GM18511 (cell line): Measurements from ENCODE around the gene C11orf86.

Experiments
- ATAC-seq: cut with Tn5 transposase; IDR thresholded peaks from one replicate; pipeline ENCODE4 v1.9.1; 2021; ENCODE audit warnings: mild to moderate bottlenecking, moderate library complexity; ENCODE audit not compliant: unreplicated experiment

C11orf86 gene

DNA sequence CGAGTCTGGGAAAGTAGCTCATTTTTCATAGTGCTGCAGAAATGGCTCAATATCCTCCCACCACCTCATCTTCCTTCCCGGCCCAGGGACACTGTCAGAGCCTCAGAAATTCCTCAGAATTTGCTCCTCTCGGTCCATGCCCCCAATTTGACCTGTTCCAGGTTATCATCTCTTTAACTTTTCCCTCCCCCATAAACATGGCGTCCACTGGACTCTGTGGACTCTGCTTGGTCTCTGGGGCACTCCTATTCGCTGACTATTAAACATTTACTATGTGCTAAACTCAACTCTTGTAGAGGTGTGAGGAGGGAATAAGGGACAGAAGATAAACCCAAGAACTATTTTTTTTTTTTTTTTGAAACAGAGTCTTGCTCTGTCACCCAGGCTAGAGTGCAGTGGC, 8.8 kb upstream of the C11orf86 start:
- ATAC-seq: no peak

DNA sequence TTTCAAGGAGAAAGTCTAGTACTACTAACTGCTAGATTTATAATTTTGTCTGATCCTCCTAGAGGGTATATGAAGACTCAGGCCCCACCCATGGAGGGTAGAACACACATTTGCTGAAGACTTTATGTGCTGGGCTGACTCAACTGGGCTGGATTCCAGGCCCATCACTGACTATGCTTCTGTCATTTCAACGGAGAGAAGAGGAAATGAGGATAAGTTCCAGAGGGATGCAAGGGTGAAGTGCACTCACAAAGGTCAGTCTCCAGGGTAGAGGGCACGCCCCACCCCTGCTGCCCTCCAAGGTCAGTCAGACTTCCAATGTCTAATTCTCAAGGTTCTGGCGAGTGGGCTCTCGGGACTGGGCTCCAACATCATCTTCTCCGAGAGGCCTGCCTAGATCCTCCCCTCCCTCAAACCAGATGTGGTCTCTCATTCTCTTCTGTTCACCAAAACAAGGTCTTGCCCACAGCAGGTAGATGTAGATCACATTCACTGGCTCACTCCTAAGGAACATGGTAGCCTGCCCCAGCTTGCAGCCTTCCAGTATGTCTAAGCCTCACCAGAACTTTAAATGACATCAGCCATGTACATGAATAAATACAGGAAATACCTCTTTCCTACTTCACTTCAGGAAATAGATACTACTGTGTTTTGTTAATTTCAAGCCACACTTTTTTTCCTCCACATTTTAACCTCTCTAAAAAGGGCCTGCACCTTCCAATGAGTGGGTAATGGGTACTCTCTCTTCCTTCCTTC, 7.3 kb upstream of the C11orf86 start:
- ATAC-seq: no peak

- no peak for ATAC-seq
Observed at GRCh38 chr11:66969584-66970225, 5.4 kb upstream of the C11orf86 start.

DNA sequence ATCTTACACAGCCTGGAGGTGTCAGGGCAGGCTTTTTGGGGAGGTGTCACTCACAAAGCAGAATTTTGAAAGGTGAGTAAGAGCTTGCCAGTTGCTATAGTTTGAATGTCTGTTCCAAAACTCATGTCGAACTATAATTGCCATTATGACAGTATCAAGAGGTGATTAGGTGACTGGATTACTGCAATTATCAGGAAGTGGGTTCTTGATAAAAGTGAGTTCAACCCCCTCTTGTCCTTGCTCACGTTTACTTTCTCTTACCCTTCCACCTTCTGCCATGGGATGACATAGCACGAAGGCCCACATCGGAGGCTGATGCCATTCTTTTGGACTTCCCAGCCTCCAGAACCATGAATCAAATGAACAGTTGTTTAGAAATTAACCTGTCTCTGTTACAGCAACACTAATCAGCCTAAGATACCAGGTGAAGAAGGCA, 4.7 kb upstream of the C11orf86 start:
- no peak for ATAC-seq

- no peak for ATAC-seq
Observed at GRCh38 chr11:66970807-66971442, 4.2 kb upstream of the C11orf86 start.

GRCh38 chr11:66971488-66971887, 3.6 kb upstream of the C11orf86 start:
- no peak for ATAC-seq

- ATAC-seq: no peak
Observed at GRCh38 chr11:66973956-66974580, 1.0 kb upstream of the C11orf86 start.

DNA sequence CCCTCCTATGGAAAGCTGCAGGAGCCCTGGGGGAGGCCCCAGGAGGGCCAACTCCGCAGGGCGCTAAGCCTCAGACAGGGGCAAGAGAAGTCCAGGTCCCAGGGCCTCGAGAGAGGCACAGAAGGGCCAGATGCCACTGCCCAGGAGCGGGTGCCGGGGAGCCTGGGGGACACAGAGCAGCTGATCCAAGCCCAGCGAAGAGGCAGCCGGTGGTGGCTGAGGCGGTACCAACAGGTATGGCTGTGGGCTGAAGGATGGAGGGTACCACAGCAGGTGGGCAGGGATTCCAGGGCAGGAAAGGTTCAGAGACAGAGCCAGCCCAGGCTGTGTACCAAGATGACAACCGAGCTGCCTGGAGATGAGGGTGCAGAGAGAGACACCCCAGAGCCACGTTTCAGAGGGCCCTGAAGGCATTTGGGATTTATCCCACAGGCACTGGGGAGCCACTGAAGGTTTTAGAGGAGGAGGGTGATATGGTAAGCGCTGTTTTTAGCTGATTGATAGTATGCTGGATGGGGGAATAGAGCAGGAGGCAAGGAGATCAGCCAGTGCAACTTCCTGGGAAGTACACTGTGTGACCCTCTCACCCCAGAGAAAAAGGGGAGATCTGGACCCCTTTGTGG, 412 bp downstream of the C11orf86 start:
- no peak for ATAC-seq

DNA sequence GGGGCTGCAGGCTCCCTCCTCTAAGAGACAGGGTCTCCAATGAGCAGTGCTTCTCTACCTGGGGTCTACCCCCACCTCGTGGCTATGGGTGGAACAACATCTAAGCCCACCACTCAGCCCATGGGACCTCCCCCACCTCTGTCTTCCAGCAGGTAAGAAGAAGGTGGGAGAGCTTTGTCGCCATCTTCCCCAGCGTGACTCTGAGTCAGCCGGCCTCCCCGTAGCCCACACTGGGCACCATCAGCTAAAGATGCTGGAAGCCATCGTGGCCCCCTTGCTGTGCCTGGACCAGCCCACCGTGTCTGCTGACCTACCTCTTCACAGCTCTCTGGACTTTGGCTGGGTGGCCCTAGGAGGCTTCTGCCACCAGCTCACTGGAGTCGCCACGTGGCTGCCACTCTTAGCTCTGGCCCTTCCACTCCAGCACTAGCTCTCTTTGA, 944 bp downstream of the C11orf86 start:
- no peak for ATAC-seq

- ATAC-seq: no peak
Observed at GRCh38 chr11:66976925-66977324, 1.8 kb downstream of the C11orf86 start.

DNA sequence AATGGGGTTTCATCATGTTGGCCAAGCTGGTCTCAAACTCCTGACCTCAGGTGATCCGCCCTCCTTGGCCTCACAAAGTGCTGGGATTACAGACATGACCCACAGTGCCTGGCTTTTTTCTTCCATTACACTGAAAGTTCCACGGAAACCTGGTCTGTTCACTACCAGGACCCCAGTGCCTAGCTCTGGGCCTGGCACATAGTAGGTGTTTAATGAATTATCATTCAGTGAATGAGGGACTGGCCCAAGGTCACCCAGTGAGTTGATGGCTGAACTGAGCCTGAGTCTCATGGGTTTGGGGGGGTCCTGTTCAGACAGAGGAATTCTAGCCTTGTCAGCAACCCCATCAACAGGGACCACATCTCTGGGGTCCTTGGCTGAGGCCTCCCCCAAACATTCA, 3.1 kb downstream of the C11orf86 start:
- ATAC-seq: no peak

DNA sequence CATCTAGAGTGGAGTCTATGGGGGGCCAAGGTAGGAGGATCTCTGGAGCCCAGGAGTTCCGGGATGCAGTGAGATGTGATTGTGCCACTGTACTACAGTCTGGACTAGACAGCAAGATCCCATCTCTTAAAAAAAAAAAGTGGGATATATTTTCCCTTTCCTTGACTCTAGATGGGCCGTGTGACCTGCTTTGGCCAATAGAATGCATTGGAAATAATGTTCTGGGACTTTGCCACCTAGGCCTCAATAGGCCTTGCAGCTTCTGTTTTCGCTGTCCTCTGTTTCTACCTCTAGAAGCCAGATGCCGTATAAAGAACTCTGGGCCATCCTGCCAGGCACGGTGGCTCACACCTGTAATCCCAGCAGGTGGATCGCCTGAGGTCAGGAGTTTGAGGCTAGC, 3.6 kb downstream of the C11orf86 start:
- no peak for ATAC-seq

- ATAC-seq: no peak
Observed at GRCh38 chr11:66979336-66979980, 4.4 kb downstream of the C11orf86 start.

DNA sequence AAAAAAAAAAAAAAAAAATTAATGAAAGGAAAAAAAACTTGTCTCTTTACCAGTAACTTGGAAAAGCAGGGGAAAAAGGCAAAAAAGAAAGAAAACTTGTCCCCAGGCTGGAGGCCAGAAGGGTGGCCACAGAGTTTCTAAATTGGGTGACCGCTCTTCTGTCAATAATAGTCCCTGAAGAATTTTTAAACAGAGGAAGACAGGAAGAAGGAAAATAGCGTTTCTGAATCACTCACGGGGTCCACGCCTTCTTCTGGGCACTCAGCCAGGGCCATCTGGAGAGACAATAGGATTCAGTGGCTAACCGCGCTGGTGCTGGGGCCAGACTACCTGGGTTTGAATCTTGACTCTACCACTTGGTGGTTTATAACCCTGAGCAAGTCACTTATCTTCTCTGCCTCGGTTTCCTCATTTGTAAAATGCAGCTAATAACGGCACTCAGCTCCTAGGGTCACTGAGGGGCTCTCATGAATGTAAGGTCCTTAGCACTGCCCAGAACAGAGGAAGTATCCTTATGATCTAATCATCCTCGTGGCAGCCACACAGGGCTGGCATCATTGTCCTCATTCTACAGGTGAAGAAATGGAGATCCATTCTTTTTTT, 7.0 kb downstream of the C11orf86 start:
- no peak for ATAC-seq

DNA sequence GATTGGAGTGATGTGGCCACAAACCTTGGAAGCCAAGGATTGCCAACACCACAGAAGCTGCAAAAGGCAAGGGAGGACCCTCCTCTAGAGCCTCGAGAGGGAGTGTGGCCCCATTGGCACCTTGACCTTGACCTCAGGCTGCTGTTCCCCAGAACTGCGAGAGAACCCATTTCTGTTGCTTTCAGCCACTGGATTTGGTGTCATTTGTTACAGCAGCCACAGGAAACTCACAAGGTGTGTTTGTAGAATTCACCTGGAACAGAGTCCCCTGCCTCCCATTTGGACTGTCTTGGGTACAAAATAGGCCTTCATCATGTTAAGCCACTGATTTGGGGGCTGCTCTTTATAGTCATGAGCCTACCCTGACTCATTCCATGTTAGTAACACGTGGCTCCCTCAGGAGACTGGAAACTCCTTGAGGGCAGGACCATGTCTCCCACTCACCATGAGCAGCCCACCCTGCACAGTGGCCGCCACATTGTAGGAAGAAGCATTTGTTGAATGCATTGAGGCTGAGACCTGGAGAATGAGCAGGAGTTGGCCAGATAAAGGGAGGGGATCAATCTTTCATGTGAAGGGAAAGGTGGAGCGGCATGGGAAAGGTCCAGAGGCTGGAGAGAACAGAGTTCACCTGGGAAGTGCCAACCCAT, 8.3 kb downstream of the C11orf86 start:
- ATAC-seq: no peak

DNA sequence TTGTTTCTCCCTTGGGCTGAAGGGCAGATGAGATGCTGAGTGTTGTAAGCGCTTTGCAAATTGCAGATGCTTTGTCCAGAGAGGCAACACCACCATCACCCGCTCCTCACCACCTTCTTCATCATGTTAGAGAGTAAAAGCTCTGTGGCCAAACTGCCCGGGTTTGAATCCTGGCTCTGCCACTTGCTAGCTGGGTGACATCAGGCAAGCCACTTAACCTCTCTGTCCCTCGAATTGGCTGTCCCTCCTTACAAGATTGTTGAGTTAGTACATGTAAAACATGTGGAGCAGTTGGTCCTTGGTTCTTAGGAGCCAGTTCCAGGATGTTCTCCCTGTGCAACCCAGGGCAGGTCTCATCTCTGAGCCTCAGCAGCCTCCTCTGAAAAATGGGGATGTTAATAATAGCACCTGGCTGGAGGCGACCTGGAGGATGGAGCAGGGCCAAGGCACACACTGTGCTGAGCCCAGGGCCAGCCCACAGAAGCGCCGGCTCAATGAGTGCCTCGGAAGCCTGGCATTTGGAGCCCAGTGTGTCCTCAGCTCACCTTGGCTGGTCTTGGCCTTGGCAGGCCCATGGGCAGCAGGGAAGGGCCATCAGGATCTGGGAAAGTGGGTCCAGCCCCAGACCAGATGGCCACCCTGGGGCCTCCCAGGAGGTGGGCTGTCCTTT, 10.5 kb downstream of the C11orf86 start:
- ATAC-seq: no peak

DNA sequence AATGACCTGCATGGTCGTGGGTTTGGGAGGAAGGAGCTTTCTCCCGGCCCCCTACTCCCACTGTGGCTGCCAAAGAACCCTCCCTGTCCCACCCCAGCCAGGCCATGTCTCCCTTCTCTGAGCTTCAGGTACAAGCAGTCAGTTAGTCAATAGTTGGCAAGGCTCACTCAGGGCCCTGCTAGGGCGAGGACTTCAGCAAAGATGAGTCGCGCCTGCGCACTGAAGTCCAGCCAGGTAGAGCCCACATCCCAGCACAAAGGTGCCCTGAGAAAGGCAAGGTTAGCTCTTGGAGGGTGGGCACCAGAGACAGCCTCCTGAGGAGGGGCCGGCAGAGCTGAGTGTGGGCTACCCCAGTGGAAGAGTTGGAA, 11.1 kb downstream of the C11orf86 start:
- ATAC-seq: no peak

DNA sequence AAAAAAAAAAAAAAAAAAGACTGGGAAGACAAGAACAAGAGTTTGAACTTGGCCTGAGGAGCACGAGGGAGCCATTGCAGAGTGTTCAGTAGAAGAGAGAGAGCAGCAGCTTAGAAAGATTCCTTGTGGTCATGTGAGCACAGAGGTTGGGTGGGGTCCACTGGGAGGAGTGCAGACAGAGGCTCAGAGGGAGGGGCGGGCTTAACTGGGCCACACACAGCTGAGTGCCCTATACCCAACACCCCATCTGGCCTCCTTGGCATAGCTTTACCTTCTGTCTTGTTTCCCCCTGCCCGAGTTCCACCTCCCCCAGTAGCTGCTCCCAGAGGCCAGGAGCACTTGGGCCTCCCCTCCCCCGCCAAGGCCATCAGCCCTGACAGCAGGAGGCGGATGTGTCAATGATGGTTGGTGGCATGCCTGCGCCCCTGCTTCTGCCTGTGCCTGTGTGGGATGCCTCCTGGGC, 12.1 kb downstream of the C11orf86 start:
- ATAC-seq: no peak
